HepG2 (cell line): ENCODE data around the gene NR4A2. TPM values are rescaled to one million over a fixed set of nuclear protein-coding genes. Genes with fewer than 3 reads are reported as not detected.
A peak's percentile ranks its signal among the peaks of the same experiment; 100 is the strongest.

ENCODE experiments used
- ARID5B ChIP-seq: IDR thresholded peaks from 2 replicates; pipeline ENCODE4 v1.4.0; 2020; ENCODE audit warnings: mild to moderate bottlenecking, missing genetic modification reagents
- CBX2 ChIP-seq, 2 experiments: fragments of 200-600 bp in 1 of 2; sonication (generic); formaldehyde crosslinking in 1 of 2; IDR thresholded peaks; 2 replicates each; pipeline versions ENCODE4 v1.7.0 to v1.8.1; 2018 to 2022; ENCODE audit warnings: low read depth in 2 of 2, low read length in 1 of 2, mild to moderate bottlenecking in 1 of 2, missing genetic modification reagents in 1 of 2
- CREB1 ChIP-seq, 2 experiments: fragments of 450-650 bp in 1 of 2; IDR thresholded peaks; 2 replicates each; pipeline ENCODE4 v1.6.1; 2016 to 2017; ENCODE audit warnings: control low read depth in 1 of 2, mild to moderate bottlenecking in 1 of 2, missing compliant biosample characterization in 1 of 2, missing genetic modification characterization in 1 of 2
- E2F1 ChIP-seq: sonication (generic); formaldehyde crosslinking; IDR thresholded peaks from 2 replicates; pipeline ENCODE4 v1.5.0; 2020; ENCODE audit warnings: missing genetic modification reagents
- HOXA3 ChIP-seq: sonication (generic); formaldehyde crosslinking; IDR thresholded peaks from 2 replicates; pipeline ENCODE4 v1.5.0; 2020; ENCODE audit warnings: missing genetic modification reagents
- HOXA5 ChIP-seq: sonication (generic); formaldehyde crosslinking; IDR thresholded peaks from 2 replicates; pipeline ENCODE4 v1.4.0; 2020; ENCODE audit warnings: missing genetic modification reagents
- KAT2B ChIP-seq: fragments of 150-350 bp; IDR thresholded peaks from 2 replicates; pipeline ENCODE4 v1.6.1; 2014; ENCODE audit warnings: low read depth, low read length, borderline replicate concordance
- MAZ ChIP-seq, 2 experiments: sonication (generic) in 1 of 2; formaldehyde crosslinking in 1 of 2; IDR thresholded peaks; 2 replicates each; pipeline versions ENCODE4 v1.5.0 to v1.6.1; 2012 to 2020; ENCODE audit warnings: low read depth in 2 of 2, mild to moderate bottlenecking in 2 of 2, borderline replicate concordance in 1 of 2, improper control_type of control experiment in 1 of 2, low read length in 1 of 2, missing genetic modification reagents in 1 of 2, moderate library complexity in 1 of 2
- SMC3 ChIP-seq: IDR thresholded peaks from 2 replicates; pipeline ENCODE4 v1.6.1; 2011; ENCODE audit warnings: low read length, improper control_type of control experiment
- ZBTB14 ChIP-seq: sonication (generic); formaldehyde crosslinking; IDR thresholded peaks from 2 replicates; pipeline ENCODE4 v1.4.0; 2020; ENCODE audit warnings: missing genetic modification reagents
- ZFP1 ChIP-seq: IDR thresholded peaks from 2 replicates; pipeline ENCODE4 v1.6.1; 2016
- ZNF263 ChIP-seq: sonication (generic); formaldehyde crosslinking; IDR thresholded peaks from 2 replicates; pipeline ENCODE4 v1.4.0; 2020; ENCODE audit warnings: missing genetic modification reagents
- ZNF354B ChIP-seq: sonication (generic); formaldehyde crosslinking; IDR thresholded peaks from 2 replicates; pipeline ENCODE4 v1.8.0; 2022; ENCODE audit warnings: mild to moderate bottlenecking, missing genetic modification reagents
- ZNF530 ChIP-seq: sonication (generic); formaldehyde crosslinking; IDR thresholded peaks from 2 replicates; pipeline ENCODE4 v1.5.0; 2020; ENCODE audit warnings: low read depth, mild to moderate bottlenecking, missing genetic modification reagents
- ZNF570 ChIP-seq: sonication (generic); formaldehyde crosslinking; IDR thresholded peaks from 2 replicates; pipeline ENCODE4 v1.4.0; 2020; ENCODE audit warnings: mild to moderate bottlenecking, missing genetic modification reagents, borderline replicate concordance
- ZNF670 ChIP-seq: sonication (generic); formaldehyde crosslinking; IDR thresholded peaks from 2 replicates; pipeline ENCODE4 v1.8.0; 2022; ENCODE audit warnings: mild to moderate bottlenecking, missing genetic modification reagents, borderline replicate concordance
- ZSCAN31 ChIP-seq: sonication (generic); formaldehyde crosslinking; IDR thresholded peaks from 2 replicates; pipeline ENCODE4 v1.5.0; 2020; ENCODE audit warnings: low read depth, mild to moderate bottlenecking, missing genetic modification reagents
- ZXDC ChIP-seq: sonication (generic); formaldehyde crosslinking; IDR thresholded peaks from 2 replicates; pipeline ENCODE4 v1.5.0; 2020; ENCODE audit warnings: mild to moderate bottlenecking, missing genetic modification reagents
- polyA plus RNA-seq, 8 experiments: library from polyadenylated mRNA; depleted of rRNA in 3 of 8; stranded (reverse) in 7 of 8; unstranded in 1 of 8; fragments of >200 nt; fragmentation: Illumina TruSeq in 4 of 8; extraction: Trizol in 4 of 8; gene quantifications; 2 replicates each; pipeline versions ENCODE4 v1.2.1 to v1.2.3, GENCODE V29; 2011 to 2016; ENCODE audit warnings: low read depth in 4 of 8, missing spikeins in 1 of 8, mixed read lengths in 1 of 8; ENCODE audit not compliant: insufficient read depth in 1 of 8
- total RNA-seq, 5 experiments: library from RNA; depleted of rRNA; stranded (reverse); fragments of >200 nt; fragmentation: Illumina TruSeq; extraction: Trizol; gene quantifications; 2 replicates each; pipeline ENCODE4 v1.2.3, GENCODE V29; 2016; ENCODE audit warnings: low read depth in 1 of 5

Gene NR4A2
- total and polyA plus RNA-seq, 2 of the 13 experiments (the other 11 are each of a cell fraction or from before 2014, with no cell fraction given) = not detected

GRCh38 chr2:156342254-156343095 lies 10.0 kb upstream of the NR4A2 start (continued):
- TF ChIP-seq ZXDC (CRISPR knock-in tag) (no peak), HOXA3 (0 out of 2 replicates have a peak, but pooled peaks have one; percentile 8), ZSCAN31 (no peak), SMC3 (no peak), ZNF263 (CRISPR knock-in tag) (peak; percentile 92), KAT2B (no peak), ZNF354B (CRISPR knock-in tag) (no peak), CBX2 (IDR thresholded peaks at IDR 0.05; ENCODE audit: low read depth, low read length) (no peak), CBX2 (CRISPR knock-in tag; IDR thresholded peaks at IDR 0.05; ENCODE audit: low read depth) (peak; percentile 93), CREB1 (IDR thresholded peaks at IDR 0.05) (peak; percentile 64; the same call in 1 of the 2 replicates), CREB1 (CRISPR knock-in tag; IDR thresholded peaks at IDR 0.05) (no peak), HOXA5 (no peak), ARID5B (CRISPR knock-in tag) (peak; percentile 23; the same call in 1 of the 2 replicates), ZNF670 (CRISPR knock-in tag) (no peak), ZFP1 (CRISPR knock-in tag) (no peak), E2F1 (CRISPR knock-in tag) (no peak), MAZ (IDR thresholded peaks at IDR 0.05; ENCODE audit: borderline replicate concordance, low read depth, low read length) (no peak), MAZ (CRISPR knock-in tag; IDR thresholded peaks at IDR 0.05; ENCODE audit: low read depth) (peak; percentile 65; the same call in 1 of the 2 replicates), ZNF530 (CRISPR knock-in tag) (no peak), ZNF570 (CRISPR knock-in tag) (no peak), ZBTB14 (CRISPR knock-in tag) (peak; percentile 60; the same call in 1 of the 2 replicates)
